Retinal pigment epithelial cell (primary cell): ENCODE measurements around the gene SHC3.

Experiments used
- DNase-seq: peaks from one replicate; pipeline ENCODE4 v3.0.0-alpha.2; 2010; ENCODE audit warnings: low read depth
- H3K4me3 ChIP-seq: 2 replicates; pipeline ENCODE4 v1.5.1; 2011; ENCODE audit warnings: mild to moderate bottlenecking, low read length, control low read depth, moderate library complexity
- CTCF ChIP-seq: conservative IDR thresholded peaks from 2 replicates; pipeline ENCODE4 v1.5.1; 2011; ENCODE audit warnings: low read depth, low read length, control low read depth, inconsistent platforms

SHC3 gene

GRCh38 chr9:89078421-89078820, 100.2 kb downstream of the SHC3 start:
- TF ChIP-seq CTCF = no peak
- no peak overlapping the region for H3K4me3 ChIP-seq
- DNase-seq = no peak

GRCh38 chr9:89077519-89077918, 101.1 kb downstream of the SHC3 start:
- no peak overlapping the region for H3K4me3 ChIP-seq
- TF ChIP-seq CTCF = no peak
- no peak for DNase-seq

- no peak for TF ChIP-seq CTCF
- H3K4me3 ChIP-seq = no peak overlapping the region
- no peak for DNase-seq
Measured at GRCh38 chr9:89073397-89073796, 105.2 kb downstream of the SHC3 start.

GRCh38 chr9:89071591-89071990, 107.0 kb downstream of the SHC3 start:
- no peak for TF ChIP-seq CTCF
- H3K4me3 ChIP-seq = no peak overlapping the region
- no peak for DNase-seq

GRCh38 chr9:89066835-89067234, 111.8 kb downstream of the SHC3 start:
- TF ChIP-seq CTCF = no peak
- H3K4me3 ChIP-seq = no peak overlapping the region
- no peak for DNase-seq

GRCh38 chr9:89065921-89066320, 112.7 kb downstream of the SHC3 start:
- DNase-seq = no peak

GRCh38 chr9:89060790-89061189, 117.8 kb downstream of the SHC3 start:
- no peak for DNase-seq
- H3K4me3 ChIP-seq = no peak overlapping the region
- no peak for TF ChIP-seq CTCF

More at GRCh38 chr9:89065921-89066320, 112.7 kb downstream of the SHC3 start:
- no peak overlapping the region for H3K4me3 ChIP-seq
- TF ChIP-seq CTCF = no peak
